Body of pancreas (tissue), 4 donors: ENCODE results near the gene SRGAP2C. TPM values are rescaled to one million over a fixed set of nuclear protein-coding genes. Genes with fewer than 3 reads are reported as not detected.
A peak's percentile ranks its signal among the peaks of the same experiment; 100 is the strongest.
"Not testable (repeated sequence)": the region's sequence is repeated elsewhere in the genome, so short reads cannot be mapped to it uniquely, and the experiment has no call there.

Source experiments
- ATAC-seq: fragments of 150-250 bp; one replicate; pipeline ENCODE4 v1.9.1; 2016
- DNase-seq, 4 donors: peaks; one replicate each; pipeline ENCODE4 v3.0.0-alpha.2; 2019
- H3K27ac ChIP-seq, 4 donors: fragments of 200-600 bp; sonication (generic); 1 replicate in 3 of 4; 2 replicates in 1 of 4; pipeline versions ENCODE4 v1.5.1 to v1.6.1; 2016 to 2019; ENCODE audit warnings: mild to moderate bottlenecking in 1 of 4, mixed read lengths in 1 of 4, moderate library complexity in 1 of 4
- H3K27me3 ChIP-seq, 2 donors: fragments of 200-600 bp; sonication (generic); one replicate each; pipeline ENCODE4 v1.6.0; 2016; ENCODE audit warnings: mild to moderate bottlenecking in 1 of 2
- H3K36me3 ChIP-seq, 2 donors: fragments of 200-600 bp; sonication (generic); replicated peaks in 1 of 2; 2 replicates each; pipeline ENCODE4 v1.5.1; 2016; ENCODE audit warnings: low read depth in 2 of 2; ENCODE audit not compliant: insufficient read depth in 1 of 2
- H3K4me1 ChIP-seq: fragments of 200-600 bp; sonication (generic); one replicate; pipeline ENCODE4 v1.6.0; 2016
- H3K4me3 ChIP-seq, 2 donors: fragments of 200-600 bp; sonication (generic); 1 replicate in 1 of 2; 2 replicates in 1 of 2; pipeline ENCODE4 v1.5.1; 2016 to 2019
- H3K9me3 ChIP-seq, 3 donors: fragments of 200-600 bp; sonication (generic); 1 replicate in 2 of 3; 2 replicates in 1 of 3; pipeline ENCODE4 v1.5.1; 2016
- WGBS, 2 donors: methylation state at CpG; one replicate each; pipeline ENCODE4 v1.1.5; 2017; 5-methylcytosine and 5-hydroxymethylcytosine counted together
- intact Hi-C: fragments of 100-400 bp; cut with DNase I; formaldehyde crosslinking; loops from one replicate; pipeline ENCODE4 v1.15.1; 2023
- total RNA-seq, 2 donors: library from RNA; depleted of rRNA; stranded (reverse); fragments of >200 nt; gene quantifications; one replicate each; pipeline ENCODE4 v1.1.0, GENCODE V29; 2016

The SRGAP2C gene
- total RNA-seq, 2 donors from 2014 or later, result 4.6 to 9.3 TPM

- H3K4me3 ChIP-seq, DNase-seq, H3K27ac ChIP-seq, intact Hi-C loops, H3K36me3 ChIP-seq, ATAC-seq, H3K27me3 ChIP-seq, H3K9me3 ChIP-seq, H3K4me1 ChIP-seq: not testable (repeated sequence)
- WGBS, 2 donors, result no CpG with 5 or more reads among the region's 1 CpG
Measured at GRCh38 chr1:121269309-121269708, 84.5 kb downstream of the SRGAP2C start.

- H3K4me3 ChIP-seq, H3K9me3 ChIP-seq, ATAC-seq, H3K27me3 ChIP-seq, intact Hi-C loops, H3K36me3 ChIP-seq, H3K27ac ChIP-seq, H3K4me1 ChIP-seq, DNase-seq: not testable (repeated sequence)
- 50 to 63% methylated on average over 1 of the region's 3 CpGs for WGBS, 2 donors
Measured at GRCh38 chr1:121269973-121270372, 85.2 kb downstream of the SRGAP2C start.

- ATAC-seq, H3K27ac ChIP-seq, H3K9me3 ChIP-seq, H3K27me3 ChIP-seq, DNase-seq, H3K4me1 ChIP-seq, H3K36me3 ChIP-seq, intact Hi-C loops, H3K4me3 ChIP-seq: not testable (repeated sequence)
- WGBS, 2 donors, result 79 to 84% methylated on average over 2 of the region's 4 CpGs
Measured at GRCh38 chr1:121271143-121271715, 86.5 kb downstream of the SRGAP2C start.

GRCh38 chr1:121275435-121275834, 90.7 kb downstream of the SRGAP2C start:
- intact Hi-C loops, H3K4me3 ChIP-seq, H3K36me3 ChIP-seq, H3K27ac ChIP-seq, H3K4me1 ChIP-seq, DNase-seq, H3K27me3 ChIP-seq, ATAC-seq, H3K9me3 ChIP-seq: not testable (repeated sequence)
- WGBS, 2 donors, result 24 to 52% methylated on average over 2 of the region's 2 CpGs

- H3K27ac ChIP-seq, H3K4me1 ChIP-seq, ATAC-seq, DNase-seq, H3K9me3 ChIP-seq, H3K36me3 ChIP-seq, H3K27me3 ChIP-seq, H3K4me3 ChIP-seq, intact Hi-C loops: not testable (repeated sequence)
- no CpG with 5 or more reads among the region's 3 CpGs for WGBS, 2 donors
Measured at GRCh38 chr1:121278202-121278601, 93.4 kb downstream of the SRGAP2C start.

- H3K4me1 ChIP-seq, H3K9me3 ChIP-seq, H3K27me3 ChIP-seq, H3K36me3 ChIP-seq, intact Hi-C loops, H3K4me3 ChIP-seq: not testable (repeated sequence)
- DNase-seq (peak in 2 of 4 donors; percentile 6 to 11), ATAC-seq (peak; percentile 88)
- H3K27ac ChIP-seq, result peak overlapping the region in 3 of 4 donors; percentile 26 to 55 (median 37)
- 52 to 55% methylated on average over 3 to 4 of the region's 4 CpGs for WGBS, 2 donors
Measured at GRCh38 chr1:121278777-121279547, 94.2 kb downstream of the SRGAP2C start.

DNA sequence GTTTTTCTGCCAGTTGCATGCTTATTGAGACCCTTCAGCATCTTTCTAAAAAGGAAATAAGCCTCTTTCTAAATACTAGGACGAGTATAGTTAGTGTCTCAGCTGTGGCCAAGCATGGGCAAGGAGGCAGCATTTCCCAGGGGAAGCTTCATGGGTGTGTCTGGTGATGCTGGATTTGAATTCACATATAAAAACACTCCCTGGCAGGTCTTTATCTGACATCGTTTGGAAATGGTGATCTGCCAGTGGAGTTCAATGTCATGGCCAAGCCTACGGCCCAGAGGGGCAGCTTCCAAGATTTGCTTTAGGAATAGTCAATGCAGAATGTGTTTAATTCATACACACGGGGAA, 94.7 kb downstream of the SRGAP2C start:
- H3K9me3 ChIP-seq, DNase-seq, ATAC-seq, intact Hi-C loops, H3K4me1 ChIP-seq, H3K36me3 ChIP-seq, H3K27me3 ChIP-seq, H3K4me3 ChIP-seq: not testable (repeated sequence)
- WGBS, 2 donors, result 40% methylated on average over 1 of the region's 4 CpGs; no CpG with 5 or more reads in 1 of the 2 donors
- peak overlapping the region in 3 of 4 donors; percentile 26 to 55 (median 37) for H3K27ac ChIP-seq

DNA sequence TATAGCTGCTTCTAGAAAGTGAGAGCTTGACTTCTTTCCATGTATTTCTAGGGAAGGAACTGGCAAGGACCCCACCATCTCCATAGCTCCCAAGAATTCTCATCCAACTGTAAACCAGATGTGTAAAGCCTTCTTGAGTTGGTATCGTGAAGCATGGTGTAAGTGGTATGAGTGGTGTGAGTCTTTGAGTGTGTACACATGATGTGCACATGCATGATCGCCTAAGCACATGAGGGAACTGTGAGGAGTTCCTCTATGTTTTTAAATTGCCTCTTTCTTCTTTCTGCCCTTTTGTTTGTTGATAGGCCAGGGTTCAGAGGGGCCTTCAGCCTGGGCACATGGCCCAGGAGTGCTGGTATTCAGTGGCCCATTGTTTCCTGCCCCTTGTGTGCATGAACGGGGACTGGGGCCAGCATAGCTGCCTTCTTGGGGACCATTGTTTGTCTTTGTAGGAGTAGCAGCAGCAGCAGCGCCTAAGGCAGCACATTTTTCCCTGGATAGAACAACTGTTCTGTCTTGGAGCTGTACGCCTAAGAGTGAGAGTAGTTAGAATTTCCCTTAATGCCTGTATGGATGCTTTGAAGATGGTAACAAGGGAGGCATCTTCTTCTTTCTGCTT, 96.0 kb downstream of the SRGAP2C start:
- H3K27ac ChIP-seq, intact Hi-C loops: not testable (repeated sequence)
- 100% methylated on average over 1 of the region's 5 CpGs; no CpG with 5 or more reads in 1 of the 2 donors for WGBS, 2 donors

DNA sequence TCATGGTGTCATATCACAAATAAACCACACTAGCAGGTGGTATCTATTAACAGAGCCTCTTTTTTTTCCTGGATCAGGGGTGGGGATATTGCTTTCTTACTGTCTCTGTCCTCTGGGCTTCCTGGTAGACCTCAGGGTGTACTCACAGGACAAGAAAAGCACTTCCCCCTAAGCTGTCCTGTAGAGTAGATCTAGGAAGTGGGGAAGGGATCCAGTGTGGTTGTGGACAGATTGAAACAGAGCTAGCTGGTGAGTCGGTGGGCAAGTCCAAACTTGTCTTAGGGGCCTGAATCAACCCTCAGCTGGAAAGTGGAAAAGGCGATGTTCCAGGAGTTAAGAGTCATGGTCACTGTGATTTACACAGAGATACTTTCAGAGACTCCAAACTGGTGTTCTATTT, 96.7 kb downstream of the SRGAP2C start:
- H3K27me3 ChIP-seq, H3K9me3 ChIP-seq, intact Hi-C loops, H3K36me3 ChIP-seq, H3K4me1 ChIP-seq, H3K4me3 ChIP-seq, ATAC-seq, DNase-seq, H3K27ac ChIP-seq: not testable (repeated sequence)
- WGBS, 2 donors, result no CpG with 5 or more reads among the region's 2 CpGs

More for the DNA sequence above, 96.0 kb downstream of the SRGAP2C start:
- H3K4me1 ChIP-seq, H3K36me3 ChIP-seq, DNase-seq, H3K27me3 ChIP-seq, H3K9me3 ChIP-seq, ATAC-seq, H3K4me3 ChIP-seq: not testable (repeated sequence)

DNA sequence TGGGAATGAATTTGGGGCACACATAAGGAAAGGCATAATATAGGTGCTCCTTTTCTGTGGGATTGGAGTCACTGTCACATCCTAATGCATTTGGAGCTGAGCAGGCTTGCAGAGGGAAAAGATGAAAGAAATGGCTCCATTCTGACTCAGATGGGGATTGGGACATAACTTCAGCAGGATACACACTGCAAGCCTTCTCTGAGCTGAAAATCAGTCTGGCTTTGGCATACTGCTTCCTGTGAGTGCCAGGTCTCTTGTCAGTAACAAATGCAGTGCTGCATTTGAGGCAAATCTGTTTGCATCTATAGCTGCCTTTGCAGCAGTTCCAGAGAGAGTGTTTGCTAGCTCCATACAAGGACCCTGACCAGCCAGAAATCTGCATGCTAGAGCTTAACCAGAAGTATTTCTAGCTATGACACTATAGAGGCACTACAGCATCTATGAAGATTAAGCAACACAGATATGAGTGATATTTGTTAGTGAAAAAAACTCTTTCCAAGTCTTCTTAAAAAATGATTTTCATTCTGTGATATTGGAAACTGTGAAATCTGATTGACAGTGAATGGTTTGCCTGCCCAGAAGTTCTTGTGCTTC, 98.9 kb downstream of the SRGAP2C start:
- H3K4me3 ChIP-seq, H3K9me3 ChIP-seq, H3K4me1 ChIP-seq, H3K27me3 ChIP-seq, DNase-seq, ATAC-seq, intact Hi-C loops, H3K27ac ChIP-seq, H3K36me3 ChIP-seq: not testable (repeated sequence)

DNA sequence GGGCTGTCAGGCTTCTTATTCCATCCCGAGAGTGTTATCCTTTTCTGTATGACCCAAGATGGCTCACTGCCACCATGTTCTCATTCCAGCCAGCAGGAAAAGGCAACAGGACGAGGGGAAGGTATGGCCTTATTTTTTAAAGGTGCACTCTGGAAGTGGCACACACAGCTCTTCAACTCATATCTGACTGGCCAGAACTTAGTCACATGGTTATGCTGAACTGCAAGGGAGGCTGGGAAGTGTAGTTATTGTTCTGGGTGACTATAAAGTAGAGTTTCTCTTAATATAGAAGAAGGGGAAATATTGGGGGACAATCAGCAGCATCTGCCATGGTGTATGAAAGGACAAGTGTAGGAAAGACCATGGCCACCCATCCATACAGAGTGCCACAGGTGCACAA, 107.8 kb downstream of the SRGAP2C start:
- H3K27me3 ChIP-seq, H3K27ac ChIP-seq, DNase-seq, ATAC-seq, H3K36me3 ChIP-seq, H3K9me3 ChIP-seq, H3K4me3 ChIP-seq, intact Hi-C loops, H3K4me1 ChIP-seq: not testable (repeated sequence)
- 67 to 78% methylated on average over 2 of the region's 2 CpGs for WGBS, 2 donors
